A549 (cell line): ENCODE results near the gene ZNF394. TPM values are rescaled to one million over a fixed set of nuclear protein-coding genes. Genes with fewer than 3 reads are reported as not detected.
A peak's percentile ranks its signal among the peaks of the same experiment; 100 is the strongest.

Experiments used
- ATAC-seq, 2 experiments: fragments of 200-7000 bp in 1 of 2; fragments of >200 bp in 1 of 2; cut with Nextera tagmentation in 1 of 2; cut with Tn5 transposase in 1 of 2; 3 replicates each; pipeline versions ENCODE4 v1.8.0 to v1.9.1; 2018 to 2020; ENCODE audit warnings: mild to moderate bottlenecking in 1 of 2, moderate library complexity in 1 of 2
- CTCF ChIA-PET: fragments of 300-600 bp; sonication (Branson Sonifier 250); formaldehyde crosslinking; extraction: SDS; loops from one replicate; lab custom pipeline; 2021; ENCODE audit warnings: antibody characterized with exemption, inconsistent platforms; lab: Yijun Ruan, JAX
- POLR2A ChIA-PET: fragments of 350-600 bp; formaldehyde crosslinking; extraction: SDS; loops from one replicate; lab custom pipeline; 2021; ENCODE audit warnings: antibody characterized with exemption, inconsistent platforms; lab: Yijun Ruan, JAX
- DNase-seq, 2 experiments: peaks; one replicate each; pipeline versions ENCODE4 v3.0.0 to v3.0.0-alpha.2; 2011 to 2016; ENCODE audit warnings: low read depth in 1 of 2, low spot score in 1 of 2
- FAIRE-seq: peaks from 2 replicates; lab custom pipeline; 2011; peaks lifted over from hg19 to GRCh38; lab: Jason Lieb, UNC
- H3K27ac ChIP-seq, 2 experiments: fragments of >200 bp; sonication (Bioruptor Twin); formaldehyde crosslinking; 3 replicates each; pipeline ENCODE4 v1.5.1; 2016 to 2017
- H3K4me1 ChIP-seq: fragments of >200 bp; sonication (Bioruptor Twin); formaldehyde crosslinking; 3 replicates; pipeline ENCODE4 v1.6.1; 2016
- H3K4me2 ChIP-seq: fragments of >200 bp; sonication (Bioruptor Twin); formaldehyde crosslinking; 3 replicates; pipeline ENCODE4 v1.6.1; 2016
- H3K4me3 ChIP-seq: fragments of >200 bp; sonication (Bioruptor Twin); formaldehyde crosslinking; 3 replicates; pipeline ENCODE4 v1.5.1; 2016
- H3K9me3 ChIP-seq: fragments of >200 bp; sonication (Bioruptor Twin); formaldehyde crosslinking; 3 replicates; pipeline ENCODE4 v1.6.1; 2016
- CBX8 ChIP-seq: fragments of 200-600 bp; sonication (generic); IDR thresholded peaks from 2 replicates; pipeline ENCODE4 v1.6.1; 2016
- CEBPB ChIP-seq, 2 experiments: fragments of >200 bp in 1 of 2; sonication (Bioruptor Twin) in 1 of 2; formaldehyde crosslinking in 1 of 2; IDR thresholded peaks; 2 replicates each; pipeline ENCODE4 v1.6.1; 2012 to 2016
- CHD4 ChIP-seq: fragments of 200-600 bp; sonication (generic); IDR thresholded peaks from 2 replicates; pipeline ENCODE4 v1.6.1; 2016; ENCODE audit warnings: antibody characterized with exemption, mild to moderate bottlenecking, borderline replicate concordance
- ESRRA ChIP-seq: fragments of 150-350 bp; IDR thresholded peaks from 2 replicates; pipeline ENCODE4 v1.6.1; 2014; ENCODE audit warnings: mild to moderate bottlenecking, low read length, borderline replicate concordance
- FOSB ChIP-seq: fragments of 250-450 bp; sonication (Bioruptor Pico); IDR thresholded peaks from 2 replicates; pipeline ENCODE4 v1.5.0; 2020; ENCODE audit warnings: mild to moderate bottlenecking, moderate library complexity
- HDAC2 ChIP-seq: fragments of 200-600 bp; sonication (generic); IDR thresholded peaks from 2 replicates; pipeline ENCODE4 v1.6.1; 2016
- HEYL ChIP-seq: fragments of 250-450 bp; sonication (Bioruptor Pico); IDR thresholded peaks from 2 replicates; pipeline ENCODE4 v1.8.0; 2021; ENCODE audit warnings: mild to moderate bottlenecking, moderate library complexity
- HOXA7 ChIP-seq: fragments of 250-450 bp; sonication (Bioruptor Pico); IDR thresholded peaks from 2 replicates; pipeline ENCODE4 v1.5.0; 2020; ENCODE audit warnings: mild to moderate bottlenecking, moderate library complexity
- HOXB13 ChIP-seq: fragments of 250-450 bp; sonication (Bioruptor Pico); IDR thresholded peaks from 2 replicates; pipeline ENCODE4 v1.5.0; 2020; ENCODE audit warnings: low read depth, mild to moderate bottlenecking, moderate library complexity
- JUNB ChIP-seq: fragments of >200 bp; sonication (Bioruptor Twin); formaldehyde crosslinking; IDR thresholded peaks from 2 replicates; pipeline ENCODE4 v1.6.1; 2016
- NPAS2 ChIP-seq: fragments of 250-450 bp; sonication (Bioruptor Pico); IDR thresholded peaks from 2 replicates; pipeline ENCODE4 v1.8.0; 2022; ENCODE audit warnings: mild to moderate bottlenecking, moderate library complexity, borderline replicate concordance
- PHF8 ChIP-seq: fragments of 200-600 bp; sonication (generic); IDR thresholded peaks from 2 replicates; pipeline ENCODE4 v1.6.1; 2016; ENCODE audit warnings: low read depth, mild to moderate bottlenecking, antibody characterized with exemption, moderate library complexity, borderline replicate concordance
- RAD21 ChIP-seq, 2 experiments: fragments of >200 bp in 1 of 2; sonication (Bioruptor Twin) in 1 of 2; formaldehyde crosslinking in 1 of 2; IDR thresholded peaks in 1 of 2; conservative IDR thresholded peaks in 1 of 2; 2 replicates in 1 of 2; 3 replicates in 1 of 2; pipeline ENCODE4 v1.6.1; 2012 to 2018; ENCODE audit warnings: inconsistent platforms in 1 of 2
- RNF2 ChIP-seq: fragments of 200-600 bp; sonication (generic); IDR thresholded peaks from 2 replicates; pipeline ENCODE4 v1.6.1; 2016; ENCODE audit warnings: low read depth, mild to moderate bottlenecking, antibody characterized with exemption, moderate library complexity, borderline replicate concordance
- SREBF2 ChIP-seq: fragments of 450-650 bp; IDR thresholded peaks from 2 replicates; pipeline ENCODE4 v1.6.1; 2014; ENCODE audit warnings: mild to moderate bottlenecking, moderate library complexity
- TFCP2L1 ChIP-seq: fragments of 250-450 bp; sonication (Bioruptor Pico); IDR thresholded peaks from 2 replicates; pipeline ENCODE4 v1.5.0; 2021; ENCODE audit warnings: mild to moderate bottlenecking
- TP53 ChIP-seq: fragments of 250-450 bp; sonication (Bioruptor Pico); IDR thresholded peaks from 2 replicates; pipeline ENCODE4 v1.5.0; 2021; ENCODE audit warnings: mild to moderate bottlenecking, moderate library complexity
- ZFP36 ChIP-seq: fragments of 450-650 bp; IDR thresholded peaks from 2 replicates; pipeline ENCODE4 v1.6.1; 2014; ENCODE audit warnings: borderline replicate concordance; ENCODE audit not compliant: partially characterized antibody
- ZNF302 ChIP-seq: fragments of 250-450 bp; sonication (Bioruptor Pico); IDR thresholded peaks from 2 replicates; pipeline ENCODE4 v1.9.0; 2021; ENCODE audit warnings: inconsistent platforms, mild to moderate bottlenecking, moderate library complexity
- ZSCAN20 ChIP-seq: fragments of 250-450 bp; sonication (Bioruptor Pico); IDR thresholded peaks from 2 replicates; pipeline ENCODE4 v1.8.0; 2022; ENCODE audit warnings: mild to moderate bottlenecking, moderate library complexity
- WGBS: methylation state at CpG from one replicate; pipeline ENCODE4 v1.1.6; 2017; ENCODE audit errors: missing lambda C conversion rate; 5-methylcytosine and 5-hydroxymethylcytosine counted together
- polyA plus RNA-seq, 4 experiments: library from polyadenylated mRNA; depleted of rRNA in 3 of 4; stranded (reverse); fragments of >200 nt; fragmentation: RNase III in 1 of 4; extraction: RNeasy Plus Mini Kit Qiagen cat#74134 plus additional on column Dnase treatment in 1 of 4; gene quantifications; 2 replicates in 3 of 4; 3 replicates in 1 of 4; pipeline ENCODE4 v1.2.3, GENCODE V29; 2011 to 2017
- TF ChIP-seq, protein P1 (sequence below): fragments of >200 bp; sonication (Bioruptor Twin); formaldehyde crosslinking; IDR thresholded peaks from 3 replicates; pipeline ENCODE4 v1.5.1; 2016
- TF ChIP-seq, protein P2 (sequence below): fragments of 250-450 bp; sonication (Bioruptor Pico); IDR thresholded peaks from 2 replicates; pipeline ENCODE4 v1.5.0; 2020; ENCODE audit warnings: low read depth, mild to moderate bottlenecking, moderate library complexity

ZNF394 gene
- polyA plus RNA-seq, 2 of the 4 experiments (the other 2 are of a cell fraction): 12.8 to 13.6 TPM

DNA sequence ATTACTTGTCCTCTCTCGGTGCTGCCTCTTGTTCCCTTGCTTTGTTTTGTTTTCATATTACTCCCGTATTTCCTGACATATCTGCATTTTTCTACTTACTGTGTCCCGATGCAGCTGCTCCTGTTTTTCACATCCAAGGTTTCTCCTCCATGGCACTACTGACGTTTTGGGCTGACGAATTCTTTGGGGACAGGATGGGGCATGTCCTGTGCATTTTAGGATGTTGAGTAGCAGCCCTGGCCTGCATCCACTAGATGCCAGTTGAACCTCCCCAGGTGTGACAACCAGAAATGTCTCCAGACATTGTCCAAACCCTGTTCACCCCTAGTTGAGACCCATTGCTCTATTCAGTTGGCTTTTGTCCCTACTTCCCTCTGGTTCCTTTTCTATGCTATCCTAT lies 15.0 kb downstream of the ZNF394 start:
- H3K4me2 ChIP-seq: no peak overlapping the region
- FAIRE-seq (no peak), DNase-seq (no peak), ATAC-seq (no peak)
- H3K4me3 ChIP-seq: no peak overlapping the region
- H3K27ac ChIP-seq: no peak overlapping the region
- ChIA-PET CTCF (interaction anchor here (0.6 kb wide), 1 partner anchor 10 kb away, joined by 3 read pairs; no protein-coding TSS in a partner anchor), POLR2A (no interaction called here)
- WGBS: 89% methylated on average over 5 of the region's 5 CpGs
- H3K9me3 ChIP-seq: peaks cover 36% of the 10 kb centered on the region
- TF ChIP-seq PHF8 (no peak), HOXB13 (CRISPR knock-in tag) (no peak), JUNB (no peak)
- TF ChIP-seq, protein P1, sequence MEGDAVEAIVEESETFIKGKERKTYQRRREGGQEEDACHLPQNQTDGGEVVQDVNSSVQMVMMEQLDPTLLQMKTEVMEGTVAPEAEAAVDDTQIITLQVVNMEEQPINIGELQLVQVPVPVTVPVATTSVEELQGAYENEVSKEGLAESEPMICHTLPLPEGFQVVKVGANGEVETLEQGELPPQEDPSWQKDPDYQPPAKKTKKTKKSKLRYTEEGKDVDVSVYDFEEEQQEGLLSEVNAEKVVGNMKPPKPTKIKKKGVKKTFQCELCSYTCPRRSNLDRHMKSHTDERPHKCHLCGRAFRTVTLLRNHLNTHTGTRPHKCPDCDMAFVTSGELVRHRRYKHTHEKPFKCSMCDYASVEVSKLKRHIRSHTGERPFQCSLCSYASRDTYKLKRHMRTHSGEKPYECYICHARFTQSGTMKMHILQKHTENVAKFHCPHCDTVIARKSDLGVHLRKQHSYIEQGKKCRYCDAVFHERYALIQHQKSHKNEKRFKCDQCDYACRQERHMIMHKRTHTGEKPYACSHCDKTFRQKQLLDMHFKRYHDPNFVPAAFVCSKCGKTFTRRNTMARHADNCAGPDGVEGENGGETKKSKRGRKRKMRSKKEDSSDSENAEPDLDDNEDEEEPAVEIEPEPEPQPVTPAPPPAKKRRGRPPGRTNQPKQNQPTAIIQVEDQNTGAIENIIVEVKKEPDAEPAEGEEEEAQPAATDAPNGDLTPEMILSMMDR: no peak
- H3K4me1 ChIP-seq: no peaks in the 10 kb centered on the region

DNA sequence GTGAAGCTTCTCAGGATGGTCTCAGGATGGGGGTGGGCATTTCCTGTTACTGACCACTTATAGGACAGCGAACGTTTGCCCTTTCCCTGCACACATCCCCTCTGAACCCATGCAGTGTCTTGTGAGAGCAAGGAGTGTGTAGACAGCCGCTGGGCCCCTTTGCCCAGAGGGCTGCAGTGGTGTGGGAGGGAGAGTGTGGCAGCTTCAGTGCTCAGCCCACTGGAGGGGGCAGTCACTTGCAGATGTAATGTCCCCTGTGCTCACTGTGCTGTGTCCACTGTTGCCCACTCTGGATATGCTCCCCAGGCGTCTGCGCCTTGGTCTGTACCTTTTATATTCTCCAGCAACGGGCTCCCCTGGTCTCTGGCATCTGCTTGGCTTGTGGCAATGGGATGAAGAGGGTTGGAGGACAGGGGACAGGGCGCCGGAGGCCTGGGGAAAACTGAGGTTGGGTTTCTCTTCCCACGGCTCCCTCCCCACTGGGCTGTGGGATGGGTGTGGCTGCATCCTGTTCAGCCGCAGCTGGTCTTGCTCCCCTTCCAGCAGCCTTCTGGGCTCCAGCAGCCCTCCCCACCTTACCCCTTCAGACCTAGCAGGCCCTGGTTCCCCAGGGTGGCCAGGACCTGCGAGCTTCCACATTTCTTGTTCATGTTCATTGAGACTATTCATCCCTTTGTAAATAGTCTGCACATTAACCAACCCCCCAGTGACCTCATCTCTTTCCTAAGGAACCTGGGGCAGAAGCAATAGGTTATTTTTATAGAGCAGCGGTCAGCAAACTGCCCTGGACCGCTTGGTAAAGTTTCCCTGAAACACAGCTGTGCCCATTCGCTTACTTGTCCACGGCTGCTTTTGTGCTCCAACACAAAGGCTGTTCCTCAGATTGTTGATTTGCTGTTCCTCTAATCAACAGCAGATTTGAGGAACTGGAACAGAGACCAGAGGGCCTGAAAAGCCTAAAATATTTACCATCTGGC lies 21.3 kb downstream of the ZNF394 start:
- Histone ChIP-seq H3K9me3 (no peaks in the 10 kb centered on the region), H3K4me1 (peaks cover 3% of the 10 kb centered on the region; the same call in 1 of the 3 replicates), H3K4me2 (no peak overlapping the region), H3K4me3 (no peak overlapping the region), H3K27ac (no peak overlapping the region)
- no peak for DNase-seq
- TF ChIP-seq RNF2 (no peak), CEBPB (IDR thresholded peaks at IDR 0.05) (no peak), HOXA7 (CRISPR knock-in tag) (no peak), NPAS2 (CRISPR knock-in tag) (no peak), HOXB13 (CRISPR knock-in tag) (no peak), HEYL (CRISPR knock-in tag) (no peak), SREBF2 (no peak), HDAC2 (no peak), FOSB (CRISPR knock-in tag) (no peak), CBX8 (no peak), ESRRA (no peak), ZFP36 (no peak), RAD21 (conservative IDR thresholded peaks at IDR 0.05 in 1 of 2, IDR thresholded peaks at IDR 0.05 in 1 of 2) (no peak)
- TF ChIP-seq, protein P2, sequence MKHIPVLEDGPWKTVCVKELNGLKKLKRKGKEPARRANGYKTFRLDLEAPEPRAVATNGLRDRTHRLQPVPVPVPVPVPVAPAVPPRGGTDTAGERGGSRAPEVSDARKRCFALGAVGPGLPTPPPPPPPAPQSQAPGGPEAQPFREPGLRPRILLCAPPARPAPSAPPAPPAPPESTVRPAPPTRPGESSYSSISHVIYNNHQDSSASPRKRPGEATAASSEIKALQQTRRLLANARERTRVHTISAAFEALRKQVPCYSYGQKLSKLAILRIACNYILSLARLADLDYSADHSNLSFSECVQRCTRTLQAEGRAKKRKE: no peak
- ATAC-seq: peak; percentile 23 to 30; a peak in 3 of 6 replicates
- no peak for FAIRE-seq
- CTCF ChIA-PET: no interaction called here
- POLR2A ChIA-PET: no interaction called here
- 85% methylated on average over 15 of the region's 15 CpGs for WGBS

DNA sequence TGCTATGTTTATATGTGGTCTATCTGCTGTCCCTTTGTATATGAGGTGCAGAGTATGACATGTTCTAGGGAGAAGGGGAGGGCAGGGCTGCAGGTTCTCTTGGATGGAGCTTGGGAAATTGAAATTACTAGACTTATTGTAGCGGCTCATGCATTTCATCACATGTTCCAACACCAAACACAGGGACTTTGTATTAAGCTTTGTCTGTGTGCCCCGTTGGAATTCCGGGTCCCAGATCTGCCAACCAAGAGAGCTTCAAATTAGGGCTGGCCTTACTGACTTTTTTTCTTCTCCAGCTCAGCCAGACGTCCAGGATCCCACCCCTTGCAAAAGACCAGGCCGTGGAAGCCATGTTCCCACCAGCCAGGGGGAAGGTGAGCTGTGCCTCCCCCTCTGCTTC lies 24.0 kb downstream of the ZNF394 start:
- CTCF ChIA-PET: interaction anchor here (1.0 to 1.2 kb wide), 3 partner anchors 49 to 364 kb away, joined by 3 read pairs; partner anchors contain the start of gene ZSCAN25
- FAIRE-seq (no peak), DNase-seq (no peak), ATAC-seq (no peak)
- Histone ChIP-seq H3K4me2 (no peak overlapping the region), H3K4me1 (peaks cover 8% of the 10 kb centered on the region; the same call in 1 of the 3 replicates), H3K9me3 (no peaks in the 10 kb centered on the region), H3K27ac (no peak overlapping the region), H3K4me3 (no peak overlapping the region)
- TF ChIP-seq CHD4 (no peak), ZNF302 (CRISPR knock-in tag) (no peak), SREBF2 (no peak), TFCP2L1 (CRISPR knock-in tag) (no peak), ZSCAN20 (CRISPR knock-in tag) (no peak), TP53 (CRISPR knock-in tag) (no peak)
- POLR2A ChIA-PET: interaction anchor here (0.6 to 1.6 kb wide), 2 partner anchors 140 to 447 kb away, joined by 3 to 4 read pairs; partner anchors contain the start of gene ZSCAN25
- 80% methylated on average over 5 of the region's 5 CpGs for WGBS
